ENCODE results near the gene COL4A1.

DNA sequence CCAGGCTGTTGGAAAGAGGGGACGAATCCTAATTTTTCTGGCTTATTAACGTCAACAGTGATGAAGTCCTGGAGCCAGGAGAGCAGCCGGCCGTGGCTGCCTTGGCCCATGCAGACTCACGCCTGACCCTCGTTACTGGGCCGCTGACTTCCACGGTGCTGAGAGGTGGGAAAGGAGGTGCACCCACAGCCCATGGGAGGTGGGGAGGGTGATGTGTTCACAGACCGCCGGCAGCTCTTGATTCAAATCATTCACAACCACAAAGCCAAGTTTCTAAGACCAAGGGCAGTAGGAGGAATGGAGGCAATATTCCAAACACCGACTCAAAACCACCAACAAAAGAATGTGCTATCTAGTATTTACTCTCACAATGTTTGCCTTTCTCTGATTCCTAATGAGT is 24.4 kb upstream of the COL4A1 start:
- TF ChIP-seq HDGF (IDR thresholded peaks at IDR 0.05; ENCODE audit: borderline replicate concordance) = no peak
- no peak for TF ChIP-seq FOXA1 (IDR thresholded peaks at IDR 0.05)
- no peak for TF ChIP-seq LEF1 (IDR thresholded peaks at IDR 0.05; ENCODE audit: borderline replicate concordance)
- TF ChIP-seq SP1 (IDR thresholded peaks at IDR 0.05) = no peak
- TF ChIP-seq ARNT (IDR thresholded peaks at IDR 0.05) = no peak
- no peak for TF ChIP-seq BHLHE40 (IDR thresholded peaks at IDR 0.05; ENCODE audit: borderline replicate concordance)
- TF ChIP-seq FOXM1 (IDR thresholded peaks at IDR 0.05; ENCODE audit: borderline replicate concordance) = no peak
- no peak for TF ChIP-seq SUZ12 (IDR thresholded peaks at IDR 0.05)
- no peak for TF ChIP-seq ZNF384 (IDR thresholded peaks at IDR 0.05)

All from HEK293T (cell line).